ENCODE data around the gene ACD.

ACD gene

GRCh38 chr16:67648088-67648763 lies 11.8 kb downstream of the ACD start:
- ChIA-PET POLR2A (no interaction called here), CTCF (interaction anchor here (1.4 to 12.1 kb wide), 3 partner anchors 8 to 128 kb away, joined by 6 to 174 read pairs (median 148); no protein-coding TSS in a partner anchor)
- DNase-seq (ENCODE audit: low read depth, low spot score) = no peak
- no peak for TF ChIP-seq CTCF (IDR thresholded peaks at IDR 0.05; ENCODE audit: insufficient read depth, low read length, missing control alignments)
- H3K4me3 ChIP-seq (ENCODE audit: low read depth, low read length) = no peak overlapping the region

GRCh38 chr16:67647681-67648080 lies 12.4 kb downstream of the ACD start:
- no peak for DNase-seq (ENCODE audit: low read depth, low spot score)
- no peak for TF ChIP-seq CTCF (IDR thresholded peaks at IDR 0.05; ENCODE audit: insufficient read depth, low read length, missing control alignments)
- CTCF ChIA-PET = interaction anchor here (1.0 to 12.1 kb wide), 3 partner anchors 85 to 127 kb away, joined by 3 to 174 read pairs (median 148); partner anchors contain the start of gene CTCF
- POLR2A ChIA-PET = no interaction called here
- H3K4me3 ChIP-seq (ENCODE audit: low read depth, low read length) = no peak overlapping the region

GRCh38 chr16:67647111-67647651 lies 12.9 kb downstream of the ACD start:
- no peak overlapping the region for H3K4me3 ChIP-seq (ENCODE audit: low read depth, low read length)
- POLR2A ChIA-PET = no interaction called here
- DNase-seq (ENCODE audit: low read depth, low spot score) = no peak
- no peak for TF ChIP-seq CTCF (IDR thresholded peaks at IDR 0.05; ENCODE audit: insufficient read depth, low read length, missing control alignments)
- CTCF ChIA-PET = interaction anchor here (1.0 to 12.1 kb wide), 3 partner anchors 85 to 127 kb away, joined by 3 to 174 read pairs (median 148); partner anchors contain the start of gene CTCF

- ChIA-PET CTCF (interaction anchor here (0.6 to 12.1 kb wide), 22 partner anchors 9 to 164 kb away, joined by 3 to 174 read pairs (median 6); partner anchors contain the start of genes ACD, ATP6V0D1, C16orf86 and CTCF), POLR2A (no interaction called here)
- no peak overlapping the region for H3K4me3 ChIP-seq (ENCODE audit: low read depth, low read length)
- TF ChIP-seq CTCF (IDR thresholded peaks at IDR 0.05; ENCODE audit: insufficient read depth, low read length, missing control alignments) = no peak
- no peak for DNase-seq (ENCODE audit: low read depth, low spot score)
Observed at GRCh38 chr16:67645397-67646121, 14.5 kb downstream of the ACD start.

GRCh38 chr16:67644038-67644437 lies 16.0 kb downstream of the ACD start:
- no peak for TF ChIP-seq CTCF (IDR thresholded peaks at IDR 0.05; ENCODE audit: insufficient read depth, low read length, missing control alignments)
- ChIA-PET CTCF (interaction anchor here (1.0 to 12.1 kb wide), 18 partner anchors 10 to 162 kb away, joined by 3 to 174 read pairs (median 9); partner anchors contain the start of genes ACD, ATP6V0D1, C16orf86 and CTCF), POLR2A (interaction anchor here (1.0 kb wide), 1 partner anchor 82 kb away, joined by 3 read pairs; the partner anchor contains the start of gene CTCF)
- no peak for DNase-seq (ENCODE audit: low read depth, low spot score)
- no peak overlapping the region for H3K4me3 ChIP-seq (ENCODE audit: low read depth, low read length)

Data from AG04449 (cell line).